Motor neuron (in vitro differentiated cells): ENCODE data around the gene ACVR1B. TPM values are rescaled to one million over a fixed set of nuclear protein-coding genes. Genes with fewer than 3 reads are reported as not detected.
A peak's percentile ranks its signal among the peaks of the same experiment; 100 is the strongest.

Experiments used
- ATAC-seq, 8 experiments: fragments of 200-7000 bp; cut with Tn5 transposase; replicated peaks in 6 of 8; 2 replicates each; pipeline ENCODE4 v1.8.0; 2021; ENCODE audit warnings: mild to moderate bottlenecking in 8 of 8, moderate library complexity in 8 of 8
- H3K27ac ChIP-seq, 2 donors: fragments of 250-450 bp; sonication (Bioruptor Pico); 2 replicates each; pipeline ENCODE4 v1.9.0; 2021; ENCODE audit warnings: antibody characterized with exemption in 2 of 2, mild to moderate bottlenecking in 2 of 2, moderate library complexity in 1 of 2
- H3K4me1 ChIP-seq, 2 donors: fragments of 250-450 bp; sonication (Bioruptor Pico); replicated peaks in 1 of 2; 2 replicates each; pipeline ENCODE4 v1.6.1; 2021; ENCODE audit warnings: antibody characterized with exemption in 2 of 2, mild to moderate bottlenecking in 2 of 2, moderate library complexity in 1 of 2
- H3K4me3 ChIP-seq, 5 donors: fragments of 250-450 bp; sonication (Bioruptor Pico); 2 replicates each; pipeline ENCODE4 v1.9.0; 2021; ENCODE audit warnings: antibody characterized with exemption in 5 of 5, mild to moderate bottlenecking in 5 of 5, moderate library complexity in 4 of 5
- WGBS, 10 experiments: fragments of 450-650 bp; shearing (Covaris generic); methylation state at CpG; one replicate each; pipeline ENCODE4 v1.0.0; 2022; 5-methylcytosine and 5-hydroxymethylcytosine counted together
- in situ Hi-C, 9 experiments: fragments of 400-800 bp; cut with MboI; loops; one replicate each; pipeline ENCODE4 v1.15.0; 2021; ENCODE audit warnings: low sequenced_read_pairs in 9 of 9, low pct_unique_long_range_greater_than_20kb in 2 of 9; ENCODE audit not compliant: unreplicated experiment in 9 of 9
- total RNA-seq, 8 experiments: library from RNA; unstranded; fragments of 300-600 nt; gene quantifications; 2 replicates each; pipeline versions ENCODE4 v1.2.3 to v1.2.4, GENCODE V29; 2022

The ACVR1B gene
- total RNA-seq, 8 experiments from 2014 or later = 9.0 to 62.0 (median 36.6) TPM

GRCh38 chr12:51922762-51923505 lies 28.6 kb upstream of the ACVR1B start:
- 18 to 100% (median 72%) methylated on average over 2 to 12 of the region's 16 CpGs; no CpG with 5 or more reads in 2 of the 10 experiments for WGBS, 10 experiments
- peaks cover 2 to 5% of the 10 kb centered on the region in 2 donors for H3K4me1 ChIP-seq
- in situ Hi-C loops = no loop called here
- no peak overlapping the region for H3K4me3 ChIP-seq
- no peak overlapping the region for H3K27ac ChIP-seq
- peak in 3 of 8 experiments; percentile 20 to 30 (median 20) for ATAC-seq

GRCh38 chr12:51923506-51924365 lies 27.8 kb upstream of the ACVR1B start:
- ATAC-seq = peak; percentile 50 to 91 (median 66)

GRCh38 chr12:51924551-51925319 lies 26.8 kb upstream of the ACVR1B start:
- WGBS, 10 experiments = 67 to 100% (median 100%) methylated on average over 1 to 2 of the region's 5 CpGs; no CpG with 5 or more reads in 5 of the 10 experiments
- Histone ChIP-seq H3K4me3 (no peak overlapping the region), H3K4me1 (no peaks in the 10 kb centered on the region), H3K27ac (no peak overlapping the region)
- in situ Hi-C loops = no loop called here
- no peak for ATAC-seq

More at GRCh38 chr12:51923506-51924365, 27.8 kb upstream of the ACVR1B start:
- WGBS, 10 experiments = 60 to 100% (median 67%) methylated on average over 1 to 7 of the region's 31 CpGs; no CpG with 5 or more reads in 6 of the 10 experiments
- H3K4me3 ChIP-seq = no peak overlapping the region
- no peaks in the 10 kb centered on the region for H3K4me1 ChIP-seq
- no peak overlapping the region for H3K27ac ChIP-seq
- in situ Hi-C loops = no loop called here

- in situ Hi-C loops = no loop called here
- no peak for ATAC-seq
- 50 to 100% (median 74%) methylated on average over 1 to 3 of the region's 3 CpGs; no CpG with 5 or more reads in 4 of the 10 experiments for WGBS, 10 experiments
- H3K4me3 ChIP-seq = no peak overlapping the region
- no peaks in the 10 kb centered on the region for H3K4me1 ChIP-seq
- H3K27ac ChIP-seq = no peak overlapping the region
These were observed 26.0 kb upstream of the ACVR1B start for GRCh38 chr12:51925346-51926063.

- H3K27ac ChIP-seq = no peak overlapping the region
- H3K4me1 ChIP-seq = no peaks in the 10 kb centered on the region
- no peak for ATAC-seq
- H3K4me3 ChIP-seq = no peak overlapping the region
- 18 to 82% (median 60%) methylated on average over 1 to 6 of the region's 8 CpGs; no CpG with 5 or more reads in 3 of the 10 experiments for WGBS, 10 experiments
- in situ Hi-C loops = no loop called here
These were observed 25.4 kb upstream of the ACVR1B start for GRCh38 chr12:51926064-51926632.

- Histone ChIP-seq H3K4me1 (no peaks in the 10 kb centered on the region), H3K27ac (no peak overlapping the region), H3K4me3 (no peak overlapping the region)
- WGBS, 10 experiments = 50 to 94% (median 80%) methylated on average over 1 to 2 of the region's 2 CpGs; no CpG with 5 or more reads in 3 of the 10 experiments
- ATAC-seq = peak in 1 of 8 experiments; percentile 33
- in situ Hi-C loops = no loop called here
These were observed 24.8 kb upstream of the ACVR1B start for GRCh38 chr12:51926718-51927117.

- in situ Hi-C loops = no loop called here
- peak in 7 of 8 experiments; percentile 29 to 72 (median 49) for ATAC-seq
- 33 to 96% (median 68%) methylated on average over 1 to 5 of the region's 5 CpGs for WGBS, 10 experiments
- Histone ChIP-seq H3K27ac (no peak overlapping the region), H3K4me3 (no peak overlapping the region), H3K4me1 (peaks cover 0 to 10% of the 10 kb centered on the region in 2 donors)
These were observed 19.1 kb upstream of the ACVR1B start for GRCh38 chr12:51932218-51933076.

GRCh38 chr12:51934080-51934479 lies 17.4 kb upstream of the ACVR1B start:
- peaks cover 6 to 18% of the 10 kb centered on the region in 2 donors for H3K4me1 ChIP-seq
- ATAC-seq = no peak
- no peak overlapping the region for H3K27ac ChIP-seq
- in situ Hi-C loops = no loop called here
- H3K4me3 ChIP-seq = no peak overlapping the region
- 0 to 80% (median 48%) methylated on average over 1 of the region's 4 CpGs; no CpG with 5 or more reads in 4 of the 10 experiments for WGBS, 10 experiments

GRCh38 chr12:51937926-51938325 lies 13.6 kb upstream of the ACVR1B start:
- in situ Hi-C loops = no loop called here
- no peak overlapping the region for H3K4me3 ChIP-seq
- H3K4me1 ChIP-seq = peaks cover 6 to 15% of the 10 kb centered on the region in 2 donors
- 0 to 53% (median 20%) methylated on average over 1 to 2 of the region's 2 CpGs; no CpG with 5 or more reads in 5 of the 10 experiments for WGBS, 10 experiments
- H3K27ac ChIP-seq = no peak overlapping the region
- peak in 5 of 8 experiments; percentile 61 to 74 (median 68) for ATAC-seq

GRCh38 chr12:51938726-51939125 lies 12.8 kb upstream of the ACVR1B start:
- no peak for ATAC-seq
- H3K27ac ChIP-seq = no peak overlapping the region
- H3K4me3 ChIP-seq = no peak overlapping the region
- in situ Hi-C loops = no loop called here
- peaks cover 6 to 15% of the 10 kb centered on the region in 2 donors for H3K4me1 ChIP-seq
- WGBS, 10 experiments = 83 to 100% (median 100%) methylated on average over 1 to 4 of the region's 6 CpGs; no CpG with 5 or more reads in 5 of the 10 experiments

- Histone ChIP-seq H3K4me3 (no peak overlapping the region), H3K27ac (no peak overlapping the region), H3K4me1 (peaks cover 6 to 15% of the 10 kb centered on the region in 2 donors)
- in situ Hi-C loops = no loop called here
- 50 to 83% (median 73%) methylated on average over 1 to 6 of the region's 15 CpGs; no CpG with 5 or more reads in 7 of the 10 experiments for WGBS, 10 experiments
- ATAC-seq = peak in 7 of 8 experiments; percentile 28 to 90 (median 43)
These were observed 10.4 kb upstream of the ACVR1B start for GRCh38 chr12:51941011-51941581.
